SJSA1 (cell line): Measurements from ENCODE around the gene POPDC2. TPM values are rescaled to one million over a fixed set of nuclear protein-coding genes. Genes with fewer than 3 reads are reported as not detected.

Experiments
- DNase-seq, 2 experiments: peaks; one replicate each; pipeline ENCODE4 v3.0.0-alpha.2; 2015 to 2020; ENCODE audit warnings: low spot score in 2 of 2, low read depth in 1 of 2
- H3K27ac ChIP-seq: fragments of 250-450 bp; sonication (Bioruptor Pico); 2 replicates; pipeline ENCODE4 v1.5.1; 2020; ENCODE audit warnings: mild to moderate bottlenecking, moderate library complexity
- H3K27me3 ChIP-seq: fragments of 250-450 bp; sonication (Bioruptor Pico); replicated peaks from 2 replicates; pipeline ENCODE4 v1.5.1; 2020; ENCODE audit warnings: mild to moderate bottlenecking, moderate library complexity
- H3K36me3 ChIP-seq: fragments of 250-450 bp; sonication (Bioruptor Pico); 2 replicates; pipeline ENCODE4 v1.5.1; 2020; ENCODE audit warnings: mild to moderate bottlenecking
- H3K4me1 ChIP-seq: fragments of 250-450 bp; sonication (Bioruptor Pico); replicated peaks from 2 replicates; pipeline ENCODE4 v1.6.1; 2021; ENCODE audit warnings: mild to moderate bottlenecking
- H3K4me3 ChIP-seq: fragments of 250-450 bp; sonication (Bioruptor Pico); 2 replicates; pipeline ENCODE4 v1.5.1; 2020; ENCODE audit warnings: mild to moderate bottlenecking
- H3K9me3 ChIP-seq: fragments of 250-450 bp; sonication (Bioruptor Pico); replicated peaks from 2 replicates; pipeline ENCODE4 v1.5.1; 2020; ENCODE audit warnings: mild to moderate bottlenecking
- total RNA-seq: library from RNA; depleted of rRNA; stranded (reverse); fragments of >200 nt; shearing (Covaris generic); gene quantifications from 2 replicates; pipeline ENCODE4 v1.2.3, GENCODE V29; 2014

Gene POPDC2
- total RNA-seq, 1 experiment from 2014 or later = 0.97 TPM

GRCh38 chr3:119639494-119640350 lies 20.7 kb downstream of the POPDC2 start:
- 0 out of 2 replicates have a peak overlapping the region, but pooled peaks have one; percentile 70 for H3K27ac ChIP-seq

DNA sequence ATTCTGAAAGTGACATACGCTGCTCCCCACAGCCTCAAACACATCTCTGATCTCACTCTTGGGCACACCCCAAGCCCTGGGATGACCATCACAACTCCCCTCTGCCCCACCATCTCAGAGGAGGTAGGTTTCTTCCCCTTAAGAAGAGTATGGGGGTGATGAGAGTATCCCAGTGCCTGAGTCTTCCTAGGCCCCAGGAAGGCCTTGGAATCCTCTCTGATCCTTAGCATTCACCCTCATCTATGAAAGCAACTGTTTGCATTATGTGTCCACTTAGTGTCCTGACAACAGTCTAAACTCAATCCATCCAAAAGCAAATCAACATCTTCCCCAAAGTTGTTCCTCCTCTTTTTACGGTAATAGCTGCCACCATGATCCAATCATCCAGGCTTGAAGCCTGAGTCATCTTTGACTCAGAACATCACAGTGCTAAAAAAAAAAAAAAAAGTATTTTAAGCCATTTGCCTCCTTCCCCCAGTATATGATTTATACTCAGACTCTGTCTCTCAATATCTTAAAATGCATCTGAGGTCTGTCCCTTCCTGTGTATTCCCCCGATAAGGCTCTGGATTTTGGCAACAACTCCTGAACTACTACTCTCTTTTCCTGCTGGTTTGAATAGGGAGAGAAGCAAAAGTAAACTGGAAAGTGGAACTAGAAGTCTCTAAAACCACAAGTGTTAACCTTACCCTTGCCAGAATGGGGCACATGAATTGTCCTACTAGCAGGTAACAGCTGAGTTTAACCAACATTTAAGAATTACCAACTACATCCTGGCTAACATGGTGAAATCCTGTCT lies 22.5 kb downstream of the POPDC2 start:
- H3K36me3 ChIP-seq = no peaks in the 10 kb centered on the region
- no peak overlapping the region for H3K4me3 ChIP-seq
- peak in 1 of 2 experiments; percentile 76 for DNase-seq
- peaks cover 19% of the 10 kb centered on the region for H3K4me1 ChIP-seq
- no peaks in the 10 kb centered on the region for H3K27me3 ChIP-seq
- peak overlapping the region; percentile 70 for H3K27ac ChIP-seq
- no peaks in the 10 kb centered on the region for H3K9me3 ChIP-seq

More at GRCh38 chr3:119639494-119640350, 20.7 kb downstream of the POPDC2 start:
- H3K4me1 ChIP-seq = peaks cover 34% of the 10 kb centered on the region
- H3K4me3 ChIP-seq = no peak overlapping the region
- no peaks in the 10 kb centered on the region for H3K9me3 ChIP-seq
- H3K27me3 ChIP-seq = no peaks in the 10 kb centered on the region
- no peak for DNase-seq
- H3K36me3 ChIP-seq = no peaks in the 10 kb centered on the region

DNA sequence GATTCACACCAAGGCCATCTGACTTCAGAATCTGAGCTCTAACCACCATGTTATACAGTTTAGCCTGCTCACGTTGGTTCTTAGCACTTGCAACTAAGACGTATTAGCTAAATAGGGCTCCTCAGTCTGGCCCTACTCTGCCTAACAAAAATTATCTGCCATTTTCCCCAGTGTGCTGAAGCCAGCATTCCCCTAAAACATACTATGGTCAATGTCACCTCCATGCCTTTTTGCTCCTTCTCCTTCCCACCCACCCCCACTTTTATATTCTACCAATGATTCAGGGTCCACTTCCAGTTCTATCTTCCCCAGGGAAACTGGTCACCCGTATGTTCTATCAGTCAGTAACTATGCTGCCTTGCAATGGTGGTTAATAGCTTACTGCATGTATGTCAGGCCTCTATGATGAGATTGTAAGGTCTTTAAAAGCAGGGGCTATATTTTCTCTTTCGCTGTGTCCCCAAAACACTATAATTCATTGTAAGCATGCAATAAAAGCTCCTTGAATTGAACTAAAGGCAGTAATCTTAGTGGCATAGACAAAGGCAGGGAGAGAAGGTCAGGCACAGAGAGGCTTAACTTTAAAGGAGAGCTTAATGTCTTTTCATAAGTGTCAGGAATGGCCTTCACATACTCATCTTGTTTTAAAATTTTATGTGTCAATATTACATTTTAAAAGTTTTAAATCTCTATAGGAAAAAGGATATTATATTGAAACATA lies 23.3 kb downstream of the POPDC2 start:
- Histone ChIP-seq H3K36me3 (no peaks in the 10 kb centered on the region), H3K27me3 (no peaks in the 10 kb centered on the region), H3K4me1 (peaks cover 17% of the 10 kb centered on the region), H3K27ac (peak overlapping the region; percentile 70), H3K9me3 (no peaks in the 10 kb centered on the region), H3K4me3 (no peak overlapping the region)
- no peak for DNase-seq

DNA sequence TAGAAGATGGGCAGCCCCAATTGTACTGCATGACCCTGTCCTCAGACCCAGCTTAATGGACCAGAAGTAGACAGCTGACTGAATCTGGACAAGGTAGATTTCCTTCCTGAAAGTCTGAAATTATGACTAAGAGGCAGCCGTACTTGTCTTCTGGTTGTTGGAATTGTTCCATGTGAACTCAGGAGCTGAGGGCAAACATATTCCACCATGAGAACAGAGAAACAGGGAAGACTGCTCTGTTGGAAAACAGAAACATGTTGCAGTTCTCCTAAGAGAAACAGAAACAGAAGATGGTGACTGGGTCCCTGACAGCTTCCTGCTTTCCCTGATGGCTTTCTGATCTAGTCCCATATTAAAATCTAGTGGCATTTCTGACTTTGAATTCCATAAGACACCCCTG lies 24.1 kb downstream of the POPDC2 start:
- no peak for DNase-seq
- Histone ChIP-seq H3K27me3 (no peaks in the 10 kb centered on the region), H3K4me3 (no peak overlapping the region), H3K4me1 (peaks cover 17% of the 10 kb centered on the region), H3K36me3 (no peaks in the 10 kb centered on the region), H3K27ac (no peak overlapping the region), H3K9me3 (no peaks in the 10 kb centered on the region)

DNA sequence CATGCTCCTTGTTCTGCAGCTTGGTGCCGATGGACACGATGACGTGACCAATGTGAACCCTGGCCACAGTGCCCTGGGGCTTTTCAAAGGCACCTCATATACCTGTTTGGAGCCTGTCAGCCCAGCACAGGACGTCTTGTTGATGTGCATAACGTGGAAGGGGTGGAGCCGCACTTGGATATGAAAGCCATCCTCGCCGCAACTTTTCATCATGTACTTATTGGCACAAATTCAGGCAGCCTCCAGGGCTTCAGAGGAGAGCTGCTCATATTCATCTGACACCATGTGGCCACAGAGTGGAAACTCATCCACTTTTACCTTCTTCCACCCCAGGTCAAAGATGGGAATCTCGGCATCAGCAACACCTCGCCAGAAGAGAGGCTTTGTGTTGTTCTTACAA lies 24.7 kb downstream of the POPDC2 start:
- Histone ChIP-seq H3K9me3 (no peaks in the 10 kb centered on the region), H3K4me3 (no peak overlapping the region), H3K27me3 (no peaks in the 10 kb centered on the region), H3K36me3 (no peaks in the 10 kb centered on the region), H3K4me1 (peaks cover 17% of the 10 kb centered on the region), H3K27ac (no peak overlapping the region)
- no peak for DNase-seq

GRCh38 chr3:119632829-119633228 lies 27.6 kb downstream of the POPDC2 start:
- no peak for DNase-seq
- H3K27ac ChIP-seq = no peak overlapping the region
- H3K4me1 ChIP-seq = peaks cover 9% of the 10 kb centered on the region
- H3K36me3 ChIP-seq = no peaks in the 10 kb centered on the region
- H3K9me3 ChIP-seq = no peaks in the 10 kb centered on the region
- H3K4me3 ChIP-seq = no peak overlapping the region
- no peaks in the 10 kb centered on the region for H3K27me3 ChIP-seq

DNA sequence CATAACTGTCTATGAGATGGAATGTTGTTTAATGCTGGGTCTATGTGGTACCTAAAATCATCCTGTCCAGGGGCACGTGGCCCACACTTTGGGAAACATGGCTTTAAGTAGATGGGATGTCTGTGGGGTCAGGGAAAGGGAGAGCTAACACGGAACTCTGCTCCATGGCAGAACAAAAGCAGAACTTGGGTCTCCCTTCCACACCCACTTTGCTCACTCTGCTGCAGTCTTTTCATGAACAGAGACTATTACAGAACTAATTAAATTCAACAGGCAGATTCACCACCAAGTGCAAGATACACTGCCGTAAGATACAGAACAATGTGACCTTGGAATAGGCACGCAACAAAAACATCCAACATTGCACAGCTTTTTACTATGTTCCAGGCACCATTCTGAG lies 28.2 kb downstream of the POPDC2 start:
- DNase-seq = no peak
- H3K27ac ChIP-seq = no peak overlapping the region

GRCh38 chr3:119631516-119631915 lies 28.9 kb downstream of the POPDC2 start:
- Histone ChIP-seq H3K4me1 (peaks cover 9% of the 10 kb centered on the region), H3K9me3 (no peaks in the 10 kb centered on the region), H3K27ac (no peak overlapping the region), H3K36me3 (no peaks in the 10 kb centered on the region), H3K4me3 (no peak overlapping the region), H3K27me3 (no peaks in the 10 kb centered on the region)
- no peak for DNase-seq

More for the DNA sequence above, 28.2 kb downstream of the POPDC2 start:
- peaks cover 7% of the 10 kb centered on the region for H3K4me1 ChIP-seq
- H3K4me3 ChIP-seq = no peak overlapping the region
- H3K9me3 ChIP-seq = no peaks in the 10 kb centered on the region
- no peaks in the 10 kb centered on the region for H3K27me3 ChIP-seq
- H3K36me3 ChIP-seq = no peaks in the 10 kb centered on the region

- Histone ChIP-seq H3K4me1 (peaks cover 9% of the 10 kb centered on the region), H3K27me3 (no peaks in the 10 kb centered on the region), H3K4me3 (no peak overlapping the region), H3K27ac (no peak overlapping the region), H3K9me3 (no peaks in the 10 kb centered on the region), H3K36me3 (no peaks in the 10 kb centered on the region)
- no peak for DNase-seq
Measured at GRCh38 chr3:119630880-119631329, 29.5 kb downstream of the POPDC2 start.

DNA sequence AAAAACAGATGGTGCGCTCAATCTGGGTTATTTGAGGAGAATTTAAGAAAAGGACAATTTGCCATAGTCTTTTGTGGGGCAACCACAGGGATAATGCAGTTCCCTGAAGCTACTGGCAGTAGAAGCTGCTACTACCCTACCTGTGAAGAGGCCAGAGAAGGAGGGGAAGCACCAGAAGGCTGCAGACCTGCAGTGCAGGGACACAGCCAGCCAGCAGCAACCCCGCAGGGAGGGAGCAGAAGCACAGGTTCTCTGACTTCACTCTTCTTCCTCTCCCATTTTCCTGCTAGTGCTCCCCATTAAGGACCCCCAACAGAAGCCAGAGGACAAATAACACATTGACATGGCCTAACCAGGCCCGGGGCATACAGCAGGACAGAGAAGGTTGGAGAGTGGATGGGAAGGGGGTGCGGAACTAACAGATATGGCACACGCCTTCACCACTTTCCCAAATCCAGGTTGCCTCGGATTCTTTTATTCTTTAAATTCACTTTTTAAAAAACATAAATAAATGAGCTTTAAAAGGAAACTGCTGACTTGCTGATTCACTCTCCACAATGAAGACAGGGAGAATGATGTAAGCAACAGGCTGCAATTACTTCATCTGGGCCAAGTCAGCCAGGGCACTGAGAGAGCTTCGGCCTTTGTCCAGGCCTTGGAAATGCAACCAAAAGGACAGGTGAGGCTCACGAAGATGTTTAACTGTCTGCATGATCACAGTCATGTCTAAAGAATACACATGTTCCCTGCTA lies 30.1 kb downstream of the POPDC2 start:
- H3K4me3 ChIP-seq = no peak overlapping the region
- H3K27me3 ChIP-seq = no peaks in the 10 kb centered on the region
- peak in 1 of 2 experiments; percentile 12 for DNase-seq
- H3K4me1 ChIP-seq = peaks cover 9% of the 10 kb centered on the region
- H3K27ac ChIP-seq = no peak overlapping the region
- H3K36me3 ChIP-seq = no peaks in the 10 kb centered on the region
- no peaks in the 10 kb centered on the region for H3K9me3 ChIP-seq

GRCh38 chr3:119628816-119629445 lies 31.5 kb downstream of the POPDC2 start:
- H3K27me3 ChIP-seq = no peaks in the 10 kb centered on the region
- no peaks in the 10 kb centered on the region for H3K9me3 ChIP-seq
- H3K4me1 ChIP-seq = peaks cover 9% of the 10 kb centered on the region
- H3K4me3 ChIP-seq = no peak overlapping the region
- H3K27ac ChIP-seq = no peak overlapping the region
- DNase-seq = no peak
- H3K36me3 ChIP-seq = no peaks in the 10 kb centered on the region

GRCh38 chr3:119628390-119628789 lies 32.0 kb downstream of the POPDC2 start:
- no peak overlapping the region for H3K4me3 ChIP-seq
- H3K27ac ChIP-seq = no peak overlapping the region
- no peaks in the 10 kb centered on the region for H3K36me3 ChIP-seq
- no peaks in the 10 kb centered on the region for H3K9me3 ChIP-seq
- no peak for DNase-seq
- no peaks in the 10 kb centered on the region for H3K27me3 ChIP-seq
- H3K4me1 ChIP-seq = peaks cover 9% of the 10 kb centered on the region

- DNase-seq = no peak
- no peak overlapping the region for H3K27ac ChIP-seq
- H3K4me3 ChIP-seq = no peak overlapping the region
- no peaks in the 10 kb centered on the region for H3K27me3 ChIP-seq
- H3K4me1 ChIP-seq = peaks cover 9% of the 10 kb centered on the region
- no peaks in the 10 kb centered on the region for H3K9me3 ChIP-seq
- no peaks in the 10 kb centered on the region for H3K36me3 ChIP-seq
Measured at GRCh38 chr3:119627461-119627860, 32.9 kb downstream of the POPDC2 start.
